Astrocyte (in vitro differentiated cells and primary cell): ENCODE results near the gene KRTAP4-2. TPM values are rescaled to one million over a fixed set of nuclear protein-coding genes. Genes with fewer than 3 reads are reported as not detected.
"Not testable (repeated sequence)": the region's sequence is repeated elsewhere in the genome, so short reads cannot be mapped to it uniquely, and the experiment has no call there.

ENCODE experiments used
- DNase-seq: peaks from one replicate; pipeline ENCODE4 v3.0.0-alpha.2; 2010; ENCODE audit warnings: low read depth
- FAIRE-seq: peaks from 2 replicates; lab custom pipeline; 2011; peaks lifted over from hg19 to GRCh38; lab: Jason Lieb, UNC
- H2AFZ ChIP-seq: 2 replicates; pipeline ENCODE4 v1.6.0; 2012; ENCODE audit warnings: low read depth, low read length, inconsistent platforms
- H3K27ac ChIP-seq: 2 replicates; pipeline ENCODE4 v1.5.1; 2011; ENCODE audit warnings: low read depth, low read length, inconsistent platforms
- H3K27me3 ChIP-seq: 2 replicates; pipeline ENCODE4 v1.6.0; 2011; ENCODE audit warnings: low read length, inconsistent platforms; ENCODE audit not compliant: insufficient read depth
- H3K36me3 ChIP-seq: 2 replicates; pipeline ENCODE4 v1.5.1; 2011; ENCODE audit warnings: low read length, inconsistent platforms; ENCODE audit not compliant: insufficient read depth
- H3K4me1 ChIP-seq: 2 replicates; pipeline ENCODE4 v1.5.1; 2011; ENCODE audit warnings: low read length, inconsistent platforms; ENCODE audit not compliant: insufficient read depth
- H3K4me2 ChIP-seq: 2 replicates; pipeline ENCODE4 v1.6.0; 2012; ENCODE audit warnings: low read length, inconsistent platforms
- H3K4me3 ChIP-seq: 2 replicates; pipeline ENCODE4 v1.5.1; 2011; ENCODE audit warnings: low read depth, mild to moderate bottlenecking, low read length, inconsistent platforms; ENCODE audit not compliant: insufficient read depth
- H3K79me2 ChIP-seq: 2 replicates; pipeline ENCODE4 v1.6.0; 2012; ENCODE audit warnings: mild to moderate bottlenecking, low read length, inconsistent platforms; ENCODE audit not compliant: insufficient read depth
- H3K9ac ChIP-seq: 2 replicates; pipeline ENCODE4 v1.6.0; 2012; ENCODE audit warnings: mild to moderate bottlenecking, low read length, inconsistent platforms
- H3K9me3 ChIP-seq: 2 replicates; pipeline ENCODE4 v1.5.1; 2012; ENCODE audit warnings: low read depth, mild to moderate bottlenecking, low read length, inconsistent platforms; ENCODE audit not compliant: insufficient read depth
- H4K20me1 ChIP-seq: 2 replicates; pipeline ENCODE4 v1.6.0; 2012; ENCODE audit warnings: low read length, inconsistent platforms; ENCODE audit not compliant: insufficient read depth
- H3K27ac Mint-ChIP-seq: one replicate; pipeline ENCODE4 v1.8.0; 2021; ENCODE audit warnings: mild to moderate bottlenecking, mixed read lengths; ENCODE audit not compliant: unreplicated experiment
- H3K27me3 Mint-ChIP-seq: one replicate; pipeline ENCODE4 v1.8.0; 2021; ENCODE audit warnings: low read depth, mixed read lengths; ENCODE audit not compliant: unreplicated experiment
- H3K36me3 Mint-ChIP-seq: one replicate; pipeline ENCODE4 v1.8.0; 2021; ENCODE audit warnings: low read depth, mixed read lengths; ENCODE audit not compliant: unreplicated experiment
- H3K4me1 Mint-ChIP-seq: one replicate; pipeline ENCODE4 v1.8.0; 2021; ENCODE audit warnings: low read depth, mixed read lengths; ENCODE audit not compliant: unreplicated experiment
- H3K4me3 Mint-ChIP-seq: one replicate; pipeline ENCODE4 v1.8.0; 2021; ENCODE audit warnings: mild to moderate bottlenecking, moderate library complexity, mixed read lengths; ENCODE audit not compliant: unreplicated experiment
- H3K9me3 Mint-ChIP-seq: one replicate; pipeline ENCODE4 v1.8.0; 2021; ENCODE audit warnings: mild to moderate bottlenecking, mixed read lengths; ENCODE audit not compliant: unreplicated experiment
- EZH2 ChIP-seq: IDR thresholded peaks from 2 replicates; pipeline ENCODE4 v1.6.1; 2012; ENCODE audit warnings: mild to moderate bottlenecking, low read length, inconsistent platforms; ENCODE audit not compliant: insufficient read depth
- total RNA-seq: library from RNA; stranded (reverse); gene quantifications from 2 replicates; pipeline ENCODE4 v1.2.1, GENCODE V29; 2021
- TF ChIP-seq, protein P1 (sequence below): IDR thresholded peaks from 2 replicates; pipeline ENCODE4 v1.5.1; 2011; ENCODE audit warnings: low read depth, mild to moderate bottlenecking, inconsistent platforms, low read length, moderate library complexity; ENCODE audit not compliant: insufficient read depth

KRTAP4-2 gene
- total RNA-seq, 1 donor from 2014 or later: not detected

GRCh38 chr17:41151525-41151924, 26.5 kb downstream of the KRTAP4-2 start:
- no peaks in the 10 kb centered on the region for H3K27me3 ChIP-seq
- Mint-ChIP-seq H3K9me3 (no peaks in the 10 kb centered on the region), H3K4me3 (no peak overlapping the region), H3K27ac (no peak overlapping the region), H3K36me3 (no peaks in the 10 kb centered on the region), H3K4me1 (no peaks in the 10 kb centered on the region), H3K27me3 (peaks cover 5% of the 10 kb centered on the region)
- no peaks in the 10 kb centered on the region for H3K36me3 ChIP-seq
- no peak overlapping the region for H2AFZ ChIP-seq
- TF ChIP-seq EZH2: no peak
- TF ChIP-seq, protein P1, sequence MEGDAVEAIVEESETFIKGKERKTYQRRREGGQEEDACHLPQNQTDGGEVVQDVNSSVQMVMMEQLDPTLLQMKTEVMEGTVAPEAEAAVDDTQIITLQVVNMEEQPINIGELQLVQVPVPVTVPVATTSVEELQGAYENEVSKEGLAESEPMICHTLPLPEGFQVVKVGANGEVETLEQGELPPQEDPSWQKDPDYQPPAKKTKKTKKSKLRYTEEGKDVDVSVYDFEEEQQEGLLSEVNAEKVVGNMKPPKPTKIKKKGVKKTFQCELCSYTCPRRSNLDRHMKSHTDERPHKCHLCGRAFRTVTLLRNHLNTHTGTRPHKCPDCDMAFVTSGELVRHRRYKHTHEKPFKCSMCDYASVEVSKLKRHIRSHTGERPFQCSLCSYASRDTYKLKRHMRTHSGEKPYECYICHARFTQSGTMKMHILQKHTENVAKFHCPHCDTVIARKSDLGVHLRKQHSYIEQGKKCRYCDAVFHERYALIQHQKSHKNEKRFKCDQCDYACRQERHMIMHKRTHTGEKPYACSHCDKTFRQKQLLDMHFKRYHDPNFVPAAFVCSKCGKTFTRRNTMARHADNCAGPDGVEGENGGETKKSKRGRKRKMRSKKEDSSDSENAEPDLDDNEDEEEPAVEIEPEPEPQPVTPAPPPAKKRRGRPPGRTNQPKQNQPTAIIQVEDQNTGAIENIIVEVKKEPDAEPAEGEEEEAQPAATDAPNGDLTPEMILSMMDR: no peak
- no peaks in the 10 kb centered on the region for H3K4me1 ChIP-seq
- FAIRE-seq (no peak), DNase-seq (no peak)
- no peaks in the 10 kb centered on the region for H3K9me3 ChIP-seq
- H3K27ac ChIP-seq: no peak overlapping the region
- no peak overlapping the region for H3K4me2 ChIP-seq
- H3K4me3 ChIP-seq: no peak overlapping the region
- H4K20me1 ChIP-seq: no peaks in the 10 kb centered on the region
- no peak overlapping the region for H3K9ac ChIP-seq
- no peaks in the 10 kb centered on the region for H3K79me2 ChIP-seq

- H3K4me1 Mint-ChIP-seq: no peaks in the 10 kb centered on the region
- H3K9ac ChIP-seq: no peak overlapping the region
- DNase-seq (no peak), FAIRE-seq (no peak)
- H3K36me3 Mint-ChIP-seq: no peaks in the 10 kb centered on the region
- TF ChIP-seq EZH2: no peak
- TF ChIP-seq, protein P1: no peak
- no peaks in the 10 kb centered on the region for H4K20me1 ChIP-seq
- H3K27ac Mint-ChIP-seq: no peak overlapping the region
- no peak overlapping the region for H3K4me3 ChIP-seq
- no peak overlapping the region for H2AFZ ChIP-seq
- H3K9me3 ChIP-seq: no peaks in the 10 kb centered on the region
- H3K27me3 ChIP-seq: no peaks in the 10 kb centered on the region
- no peaks in the 10 kb centered on the region for H3K79me2 ChIP-seq
- H3K27ac ChIP-seq: no peak overlapping the region
- H3K9me3 Mint-ChIP-seq: no peaks in the 10 kb centered on the region
- no peak overlapping the region for H3K4me2 ChIP-seq
- H3K4me3 Mint-ChIP-seq: no peak overlapping the region
- H3K27me3 Mint-ChIP-seq: peaks cover 5% of the 10 kb centered on the region
- H3K36me3 ChIP-seq: no peaks in the 10 kb centered on the region
- H3K4me1 ChIP-seq: no peaks in the 10 kb centered on the region
Observed at GRCh38 chr17:41150026-41150425, 28.0 kb downstream of the KRTAP4-2 start.

DNA sequence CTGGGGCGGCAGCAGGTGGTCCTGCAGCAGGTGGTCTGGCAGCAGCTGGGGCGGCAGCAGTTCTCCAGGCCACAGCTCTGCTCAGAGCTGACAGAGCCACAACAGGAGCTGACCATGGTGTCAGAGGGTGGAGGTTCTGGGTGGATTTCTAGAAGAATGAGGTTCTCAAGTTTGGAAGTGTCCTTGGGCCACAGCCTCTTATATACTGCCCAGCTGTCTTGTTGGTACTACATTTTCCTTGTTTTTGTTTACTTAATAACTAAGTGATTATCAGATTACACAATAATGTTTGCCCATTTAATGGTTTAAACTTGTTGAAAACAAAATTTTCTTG, 28.4 kb downstream of the KRTAP4-2 start, which contains the start of gene KRTAP4-5:
Gene KRTAP4-5 (minus strand): TSS at position 174 of the 334 bp plus-strand sequence. CDS start 58 bp downstream, at position 116.
- DNase-seq (no peak), FAIRE-seq (no peak)
- TF ChIP-seq, protein P1: no peak
- no peak for TF ChIP-seq EZH2
- peaks cover 5% of the 10 kb centered on the region for H3K27me3 Mint-ChIP-seq
- H3K4me1 ChIP-seq: no peaks in the 10 kb centered on the region
- no peaks in the 10 kb centered on the region for H3K27me3 ChIP-seq
- H3K27ac Mint-ChIP-seq: no peak within 1 kb of the TSS
- no peaks in the 10 kb centered on the region for H3K36me3 Mint-ChIP-seq
- H3K4me3 Mint-ChIP-seq: no peak within 1 kb of the TSS
- H3K4me3 ChIP-seq: no peak within 1 kb of the TSS
- H3K36me3 ChIP-seq: no peaks in the 10 kb centered on the region
- H3K27ac ChIP-seq: no peak within 1 kb of the TSS
- H3K9me3 ChIP-seq: no peaks in the 10 kb centered on the region
- H2AFZ ChIP-seq: no peak within 1 kb of the TSS
- no peaks in the 10 kb centered on the region for H3K79me2 ChIP-seq
- no peak within 1 kb of the TSS for H3K9ac ChIP-seq
- H3K9me3 Mint-ChIP-seq: no peaks in the 10 kb centered on the region
- H4K20me1 ChIP-seq: no peaks in the 10 kb centered on the region
- H3K4me1 Mint-ChIP-seq: no peaks in the 10 kb centered on the region
- no peak within 1 kb of the TSS for H3K4me2 ChIP-seq

DNA sequence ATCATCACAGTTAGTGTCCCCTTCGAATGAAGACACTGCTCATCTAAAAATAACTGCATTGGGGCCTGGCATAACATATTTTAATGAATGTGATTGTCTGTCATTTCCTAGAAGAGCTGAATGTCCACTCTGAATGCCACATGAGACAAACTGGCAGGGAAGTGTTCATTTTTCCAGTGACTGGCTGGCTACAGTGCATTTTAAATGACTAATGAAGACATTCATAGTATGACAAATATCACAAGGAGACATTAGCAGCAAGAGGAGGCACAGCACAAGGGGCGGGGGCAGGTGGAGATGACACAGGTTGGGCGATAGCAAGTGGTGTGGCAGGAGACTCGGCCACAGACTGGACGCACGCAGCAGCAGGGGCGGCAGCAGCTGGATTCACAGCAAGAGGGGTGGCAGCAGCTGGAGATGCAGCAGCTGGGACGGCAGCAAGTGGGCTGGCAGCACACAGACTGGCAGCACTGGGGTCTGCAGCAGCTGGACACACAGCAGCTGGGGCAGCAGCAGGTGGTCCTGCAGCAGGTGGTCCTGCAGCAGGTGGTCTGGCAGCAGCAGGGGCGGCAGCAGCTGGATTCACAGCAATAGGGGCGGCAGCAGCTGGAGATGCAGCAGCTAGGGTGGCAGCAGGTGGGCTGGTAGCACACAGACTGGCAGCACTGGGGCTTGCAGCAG, 28.9 kb downstream of the KRTAP4-2 start:
- H3K4me2 ChIP-seq, H3K4me1 Mint-ChIP-seq, H3K9ac ChIP-seq: not testable (repeated sequence)

More for the DNA sequence above, 28.9 kb downstream of the KRTAP4-2 start:
- not testable (repeated sequence) for H3K27ac ChIP-seq, H3K4me3 ChIP-seq, H3K4me1 ChIP-seq, H3K9me3 ChIP-seq, H3K4me3 Mint-ChIP-seq, H3K36me3 Mint-ChIP-seq, DNase-seq, H3K27me3 ChIP-seq, H3K36me3 ChIP-seq, H3K27ac Mint-ChIP-seq, H3K9me3 Mint-ChIP-seq, FAIRE-seq, H3K27me3 Mint-ChIP-seq, H4K20me1 ChIP-seq, H2AFZ ChIP-seq, H3K79me2 ChIP-seq
